Daoy (cell line): ENCODE measurements around the gene SCAANT1. TPM values are rescaled to one million over a fixed set of nuclear protein-coding genes. Genes with fewer than 3 reads are reported as not detected.
A peak's percentile ranks its signal among the peaks of the same experiment; 100 is the strongest.

Source experiments
- DNase-seq: peaks from one replicate; pipeline ENCODE4 v3.0.0-alpha.2; 2015; ENCODE audit warnings: low read depth
- total RNA-seq: library from RNA; depleted of rRNA; stranded (reverse); fragments of >200 nt; shearing (Covaris generic); gene quantifications from 2 replicates; pipeline ENCODE4 v1.2.3, GENCODE V29; 2014; rRNA removed

SCAANT1 gene
- total RNA-seq, 1 experiment from 2014 or later: not detected

GRCh38 chr3:63863150-63864007, 48.8 kb downstream of the SCAANT1 start, which contains the start of the genes ATXN7 and THOC7:
Gene ATXN7 (plus strand): TSS chr3:63863867. CDS start chr3:63912599, 48,732 bp downstream.
Gene THOC7 (minus strand): TSS chr3:63863805. CDS start chr3:63863790, 15 bp downstream.
- DNase-seq: peak; percentile 74

- no peak for DNase-seq
Observed at GRCh38 chr3:63862804-63863149, 49.4 kb downstream of the SCAANT1 start.

Other genes starting within 250 kb of the SCAANT1 start
- not detected in 2 replicates for gene C3orf49, start 93.1 kb downstream of the SCAANT1 start, total RNA-seq
- gene THOC7, start 48.6 kb downstream of the SCAANT1 start, total RNA-seq: 67.1 and 80.0 TPM in 2 replicates
- gene ATXN7, start 48.5 kb downstream of the SCAANT1 start, total RNA-seq: 4.8 and 8.4 TPM in 2 replicates
- 191 and 213 TPM in 2 replicates for gene PSMD6, start 111.1 kb upstream of the SCAANT1 start, total RNA-seq